ENCODE results near the gene IMP4.

GRCh38 chr2:130391058-130391871, 48.6 kb downstream of the IMP4 start:
- TF ChIP-seq CTCF (conservative IDR thresholded peaks at IDR 0.05; ENCODE audit: low read depth, low read length), result no peak
- no peak for TF ChIP-seq USF2 (IDR thresholded peaks at IDR 0.05; ENCODE audit: low read depth, low read length)
- no peak for TF ChIP-seq NFE2L2 (IDR thresholded peaks at IDR 0.05; ENCODE audit: low read depth, low read length)
- TF ChIP-seq RAD21 (IDR thresholded peaks at IDR 0.05; ENCODE audit: low read length), result no peak
